ENCODE measurements around the gene TTR. TPM values are rescaled to one million over a fixed set of nuclear protein-coding genes. Genes with fewer than 3 reads are reported as not detected.

The TTR gene
- total RNA-seq, 2 donors from 2014 or later = not detected

DNA sequence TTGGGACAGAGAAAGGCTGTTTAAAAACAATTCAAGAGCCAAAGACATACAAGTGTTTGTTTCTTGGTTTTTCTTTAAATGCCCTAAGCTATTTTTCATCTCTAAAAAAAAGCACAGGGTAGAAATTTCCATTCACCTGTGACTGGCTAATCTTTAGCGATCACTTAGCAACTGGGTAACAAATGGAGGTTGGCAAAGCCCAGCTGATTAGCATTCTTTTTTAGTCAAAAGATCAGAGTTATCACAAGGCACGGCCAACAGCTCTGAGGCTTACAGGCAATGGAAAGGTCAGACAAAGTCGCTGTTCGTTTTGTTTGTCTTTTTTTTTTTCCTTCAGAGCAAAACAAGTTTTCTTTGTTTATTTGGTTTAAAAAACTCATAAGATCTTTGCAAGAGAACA is 29.0 kb upstream of the TTR start:
- no peak for DNase-seq (ENCODE audit: low spot score)
- no peaks in the 10 kb centered on the region for H3K4me1 ChIP-seq (ENCODE audit: control insufficient read depth in 1 of 2, low read depth in 2 of 2)
- TF ChIP-seq, protein P1, sequence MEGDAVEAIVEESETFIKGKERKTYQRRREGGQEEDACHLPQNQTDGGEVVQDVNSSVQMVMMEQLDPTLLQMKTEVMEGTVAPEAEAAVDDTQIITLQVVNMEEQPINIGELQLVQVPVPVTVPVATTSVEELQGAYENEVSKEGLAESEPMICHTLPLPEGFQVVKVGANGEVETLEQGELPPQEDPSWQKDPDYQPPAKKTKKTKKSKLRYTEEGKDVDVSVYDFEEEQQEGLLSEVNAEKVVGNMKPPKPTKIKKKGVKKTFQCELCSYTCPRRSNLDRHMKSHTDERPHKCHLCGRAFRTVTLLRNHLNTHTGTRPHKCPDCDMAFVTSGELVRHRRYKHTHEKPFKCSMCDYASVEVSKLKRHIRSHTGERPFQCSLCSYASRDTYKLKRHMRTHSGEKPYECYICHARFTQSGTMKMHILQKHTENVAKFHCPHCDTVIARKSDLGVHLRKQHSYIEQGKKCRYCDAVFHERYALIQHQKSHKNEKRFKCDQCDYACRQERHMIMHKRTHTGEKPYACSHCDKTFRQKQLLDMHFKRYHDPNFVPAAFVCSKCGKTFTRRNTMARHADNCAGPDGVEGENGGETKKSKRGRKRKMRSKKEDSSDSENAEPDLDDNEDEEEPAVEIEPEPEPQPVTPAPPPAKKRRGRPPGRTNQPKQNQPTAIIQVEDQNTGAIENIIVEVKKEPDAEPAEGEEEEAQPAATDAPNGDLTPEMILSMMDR (IDR thresholded peaks at IDR 0.05) = no peak
- H3K9me3 ChIP-seq = no peaks in the 10 kb centered on the region
- H3K27ac ChIP-seq = no peak overlapping the region
- H3K4me3 ChIP-seq = no peak overlapping the region
- no peaks in the 10 kb centered on the region for H3K27me3 ChIP-seq (replicated peaks; ENCODE audit: insufficient read depth)
- ATAC-seq (ENCODE audit: insufficient number of reproducible peaks, low FRiP score, low read depth) = no peak
- no peaks in the 10 kb centered on the region for H3K36me3 ChIP-seq

DNA sequence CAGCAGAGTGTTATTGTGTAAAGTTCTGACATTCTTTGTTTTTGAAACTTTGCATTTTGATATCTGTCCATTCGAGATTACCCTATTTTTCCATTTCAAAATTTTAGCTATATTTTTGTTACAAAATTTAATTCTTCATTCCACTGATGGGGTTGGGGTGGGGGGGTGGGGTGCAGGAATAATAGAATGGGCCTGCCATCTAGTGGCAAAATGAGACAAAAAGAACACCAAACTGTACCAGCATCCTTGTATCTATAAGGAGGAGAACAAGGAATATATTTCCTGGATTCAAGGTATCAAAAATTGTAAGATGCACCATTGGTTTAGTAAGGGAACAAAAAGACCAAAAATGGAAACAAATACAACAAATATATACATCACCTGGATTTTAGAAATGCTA is 27.9 kb upstream of the TTR start:
- no peaks in the 10 kb centered on the region for H3K9me3 ChIP-seq
- no peak overlapping the region for H3K4me3 ChIP-seq
- H3K4me1 ChIP-seq (ENCODE audit: control insufficient read depth in 1 of 2, low read depth in 2 of 2) = no peaks in the 10 kb centered on the region
- no peaks in the 10 kb centered on the region for H3K27me3 ChIP-seq (replicated peaks; ENCODE audit: insufficient read depth)
- TF ChIP-seq, protein P1 (IDR thresholded peaks at IDR 0.05) = no peak
- no peak for ATAC-seq (ENCODE audit: insufficient number of reproducible peaks, low FRiP score, low read depth)
- H3K27ac ChIP-seq = no peak overlapping the region
- no peak for DNase-seq (ENCODE audit: low spot score)
- H3K36me3 ChIP-seq = no peaks in the 10 kb centered on the region

DNA sequence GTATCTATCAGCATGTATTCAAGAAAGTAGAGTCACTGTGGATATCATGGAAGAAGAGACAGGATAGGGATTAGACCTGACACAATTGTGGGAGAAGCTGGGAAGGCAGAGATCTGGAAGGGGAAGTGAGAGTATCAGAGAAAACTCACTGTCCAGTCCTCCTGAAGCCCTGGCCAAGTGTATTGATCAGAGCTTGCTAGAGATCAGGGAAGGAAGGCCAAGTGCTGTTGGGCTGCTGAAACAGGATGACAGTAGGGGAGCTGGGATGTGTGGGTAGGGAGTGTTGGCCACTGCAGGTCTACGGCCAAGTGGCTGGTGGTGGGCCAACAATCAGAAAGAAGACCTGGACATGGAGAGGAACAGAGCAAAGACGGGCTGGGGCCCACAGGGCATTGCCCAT is 26.3 kb upstream of the TTR start:
- no peak for ATAC-seq (ENCODE audit: insufficient number of reproducible peaks, low FRiP score, low read depth)
- H3K4me1 ChIP-seq (ENCODE audit: control insufficient read depth in 1 of 2, low read depth in 2 of 2) = no peaks in the 10 kb centered on the region
- TF ChIP-seq, protein P1 (IDR thresholded peaks at IDR 0.05) = no peak

DNA sequence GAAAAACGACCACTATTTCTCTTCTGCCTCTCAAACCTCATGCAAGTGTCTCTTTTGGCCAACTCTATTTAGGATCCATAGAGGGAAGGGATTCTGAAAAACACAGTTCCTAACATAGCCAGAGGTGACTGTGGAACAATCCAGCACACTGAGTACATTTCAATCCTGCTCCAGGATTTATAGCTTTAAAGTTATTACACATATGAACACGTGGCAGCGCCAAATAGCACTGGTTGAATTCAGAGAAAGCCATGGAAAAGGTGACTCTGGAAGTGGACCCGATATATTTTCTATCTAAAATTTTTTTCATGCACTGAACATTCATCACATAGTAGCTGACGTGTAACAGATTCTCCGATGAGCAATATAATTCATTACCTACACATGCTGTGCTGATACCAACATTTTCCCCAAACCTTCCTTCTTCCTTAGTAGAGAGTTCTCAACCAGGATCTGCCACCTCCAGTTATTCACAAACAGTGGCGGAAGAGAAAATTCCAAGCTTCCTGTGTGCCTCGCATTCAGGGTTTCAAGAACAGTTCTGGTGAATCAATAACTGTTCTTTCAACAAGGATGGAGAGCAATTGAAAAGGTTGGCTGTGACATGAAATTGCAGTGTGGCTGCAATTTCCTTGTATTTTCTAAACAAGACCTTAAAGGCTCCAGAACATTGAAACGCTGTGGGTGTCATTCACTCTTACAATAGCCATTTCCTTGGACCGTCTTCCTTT is 25.7 kb upstream of the TTR start:
- H3K4me1 ChIP-seq (ENCODE audit: control insufficient read depth in 1 of 2, low read depth in 2 of 2) = no peaks in the 10 kb centered on the region
- H3K27me3 ChIP-seq (replicated peaks; ENCODE audit: insufficient read depth) = no peaks in the 10 kb centered on the region
- no peaks in the 10 kb centered on the region for H3K36me3 ChIP-seq
- no peak overlapping the region for H3K4me3 ChIP-seq
- ATAC-seq (ENCODE audit: insufficient number of reproducible peaks, low FRiP score, low read depth) (no peak), DNase-seq (ENCODE audit: low spot score) (no peak)
- H3K27ac ChIP-seq = no peak overlapping the region
- TF ChIP-seq, protein P1 (IDR thresholded peaks at IDR 0.05) = no peak
- no peaks in the 10 kb centered on the region for H3K9me3 ChIP-seq

More for the DNA sequence above, 26.3 kb upstream of the TTR start:
- Histone ChIP-seq H3K36me3 (no peaks in the 10 kb centered on the region), H3K9me3 (no peaks in the 10 kb centered on the region), H3K27me3 (replicated peaks; ENCODE audit: insufficient read depth) (no peaks in the 10 kb centered on the region), H3K4me3 (no peak overlapping the region), H3K27ac (no peak overlapping the region)
- DNase-seq (ENCODE audit: low spot score) = no peak

DNA sequence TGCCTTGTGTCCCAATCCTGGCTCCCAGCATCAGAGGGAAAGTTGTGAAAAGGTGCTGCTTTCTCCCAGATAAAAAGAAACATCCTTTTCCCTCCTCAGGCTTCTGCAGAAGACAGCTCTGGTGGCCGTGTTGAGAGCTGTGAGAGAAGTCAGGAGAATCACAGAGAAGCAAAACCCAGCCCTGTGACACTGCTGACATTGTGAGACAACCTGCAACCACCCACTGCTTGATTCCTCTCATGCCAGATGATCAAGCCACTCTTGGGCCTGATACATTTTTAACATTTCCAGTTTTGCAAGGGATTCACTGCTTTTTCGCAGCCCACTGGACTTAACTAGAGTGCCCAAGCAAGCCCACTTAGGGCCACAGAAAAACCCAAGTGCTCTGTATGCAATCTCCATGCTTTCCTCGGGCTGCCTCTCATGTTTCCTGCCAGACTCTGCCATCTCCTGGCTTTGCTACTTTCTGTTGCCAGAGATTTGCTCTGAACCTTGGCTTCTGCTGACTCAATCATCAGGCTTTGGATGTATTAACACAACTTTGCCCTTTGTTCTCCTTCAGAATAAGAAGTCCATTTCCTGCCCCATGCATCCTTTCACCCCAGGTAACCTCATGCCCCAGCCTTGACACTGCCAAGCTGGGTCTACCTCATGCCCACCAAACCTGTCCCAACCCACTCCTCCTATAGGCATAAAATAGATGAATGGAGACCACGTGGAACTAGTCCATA is 24.9 kb upstream of the TTR start:
- ATAC-seq (ENCODE audit: insufficient number of reproducible peaks, low FRiP score, low read depth) (no peak), DNase-seq (ENCODE audit: low spot score) (no peak)
- no peaks in the 10 kb centered on the region for H3K27me3 ChIP-seq (replicated peaks; ENCODE audit: insufficient read depth)
- no peak overlapping the region for H3K27ac ChIP-seq
- H3K4me3 ChIP-seq = no peak overlapping the region
- no peaks in the 10 kb centered on the region for H3K36me3 ChIP-seq
- H3K4me1 ChIP-seq (ENCODE audit: control insufficient read depth in 1 of 2, low read depth in 2 of 2) = no peaks in the 10 kb centered on the region
- H3K9me3 ChIP-seq = no peaks in the 10 kb centered on the region
- TF ChIP-seq, protein P1 (IDR thresholded peaks at IDR 0.05) = no peak

Measured in thoracic aorta (tissue), 2 donors.